ENCODE measurements around the gene LARGE1. TPM values are rescaled to one million over a fixed set of nuclear protein-coding genes. Genes with fewer than 3 reads are reported as not detected.
A peak's percentile ranks its signal among the peaks of the same experiment; 100 is the strongest.

The LARGE1 gene
- polyA plus RNA-seq, 1 donor from 2014 or later = 1.4 TPM

GRCh38 chr22:33324228-33324627 lies 596.0 kb downstream of the LARGE1 start:
- Mint-ChIP-seq H3K4me1 (peaks cover 24 to 45% (median 32%) of the 10 kb centered on the region in 3 donors), H3K36me3 (peaks cover 4% of the 10 kb centered on the region), H3K27ac (peak overlapping the region in 1 of 3 donors; percentile 71), H3K27me3 (no peaks in the 10 kb centered on the region), H3K9me3 (no peaks in the 10 kb centered on the region), H3K4me3 (no peak overlapping the region)

- Mint-ChIP-seq H3K27ac (no peak overlapping the region), H3K36me3 (peaks cover 7% of the 10 kb centered on the region), H3K4me1 (peaks cover 29 to 43% (median 36%) of the 10 kb centered on the region in 3 donors), H3K27me3 (no peaks in the 10 kb centered on the region), H3K4me3 (peak overlapping the region in 1 of 4 donors; percentile 55), H3K9me3 (no peaks in the 10 kb centered on the region)
Observed at GRCh38 chr22:33321466-33321865, 598.8 kb downstream of the LARGE1 start.

- Mint-ChIP-seq H3K27ac (peak overlapping the region in 1 of 3 donors; percentile 57), H3K9me3 (no peaks in the 10 kb centered on the region), H3K4me3 (peak overlapping the region in 1 of 4 donors; percentile 22), H3K4me1 (peaks cover 8 to 15% (median 13%) of the 10 kb centered on the region in 3 donors), H3K36me3 (peaks cover 6% of the 10 kb centered on the region), H3K27me3 (peaks cover 3% of the 10 kb centered on the region)
Observed at GRCh38 chr22:33315954-33316353, 604.3 kb downstream of the LARGE1 start.

- Mint-ChIP-seq H3K4me3 (no peak overlapping the region), H3K4me1 (peaks cover 6 to 10% (median 8%) of the 10 kb centered on the region in 3 donors), H3K27me3 (peaks cover 3% of the 10 kb centered on the region), H3K27ac (no peak overlapping the region), H3K9me3 (no peaks in the 10 kb centered on the region), H3K36me3 (peaks cover 6% of the 10 kb centered on the region)
Observed at GRCh38 chr22:33315117-33315516, 605.2 kb downstream of the LARGE1 start.

- Mint-ChIP-seq H3K4me3 (no peak overlapping the region), H3K36me3 (peaks cover 8% of the 10 kb centered on the region), H3K27me3 (peaks cover 3% of the 10 kb centered on the region), H3K9me3 (no peaks in the 10 kb centered on the region), H3K27ac (peak overlapping the region in 1 of 3 donors; percentile 48), H3K4me1 (peaks cover 5 to 9% (median 8%) of the 10 kb centered on the region in 3 donors)
Observed at GRCh38 chr22:33314316-33314715, 606.0 kb downstream of the LARGE1 start.

GRCh38 chr22:33303099-33303498 lies 617.2 kb downstream of the LARGE1 start:
- Mint-ChIP-seq H3K9me3 (no peaks in the 10 kb centered on the region), H3K4me1 (peaks cover 35 to 40% (median 36%) of the 10 kb centered on the region in 3 donors), H3K27me3 (no peaks in the 10 kb centered on the region), H3K4me3 (peak overlapping the region in 1 of 4 donors; percentile 68), H3K36me3 (peaks cover 2% of the 10 kb centered on the region), H3K27ac (no peak overlapping the region)

GRCh38 chr22:33302549-33302948 lies 617.7 kb downstream of the LARGE1 start:
- Mint-ChIP-seq H3K27ac (peak overlapping the region in 2 of 3 donors; percentile 22 to 88), H3K9me3 (no peaks in the 10 kb centered on the region), H3K4me3 (peak overlapping the region in 3 of 4 donors; percentile 16 to 76 (median 50)), H3K4me1 (peaks cover 35 to 43% (median 38%) of the 10 kb centered on the region in 3 donors), H3K27me3 (no peaks in the 10 kb centered on the region), H3K36me3 (peaks cover 2% of the 10 kb centered on the region)

GRCh38 chr22:33302049-33302545 lies 618.2 kb downstream of the LARGE1 start:
- H3K36me3 Mint-ChIP-seq = peaks cover 2% of the 10 kb centered on the region
- no peaks in the 10 kb centered on the region for H3K27me3 Mint-ChIP-seq
- H3K4me3 Mint-ChIP-seq = peak overlapping the region; percentile 16 to 76 (median 60)
- H3K9me3 Mint-ChIP-seq = no peaks in the 10 kb centered on the region
- H3K27ac Mint-ChIP-seq = peak overlapping the region in 2 of 3 donors; percentile 22 to 88
- peaks cover 35 to 43% (median 38%) of the 10 kb centered on the region in 3 donors for H3K4me1 Mint-ChIP-seq

- Mint-ChIP-seq H3K4me3 (peak overlapping the region in 3 of 4 donors; percentile 4 to 76 (median 60)), H3K27ac (peak overlapping the region; percentile 30 to 86 (median 69))
Observed at GRCh38 chr22:33300165-33300564, 620.1 kb downstream of the LARGE1 start.

GRCh38 chr22:33299245-33299956 lies 620.9 kb downstream of the LARGE1 start:
- peaks cover 4% of the 10 kb centered on the region for H3K36me3 Mint-ChIP-seq
- peak overlapping the region; percentile 30 to 86 (median 69) for H3K27ac Mint-ChIP-seq
- H3K27me3 Mint-ChIP-seq = no peaks in the 10 kb centered on the region
- H3K4me3 Mint-ChIP-seq = peak overlapping the region in 3 of 4 donors; percentile 4 to 80 (median 76)
- no peaks in the 10 kb centered on the region for H3K9me3 Mint-ChIP-seq
- peaks cover 35 to 43% (median 38%) of the 10 kb centered on the region in 3 donors for H3K4me1 Mint-ChIP-seq

More at GRCh38 chr22:33300165-33300564, 620.1 kb downstream of the LARGE1 start:
- Mint-ChIP-seq H3K27me3 (no peaks in the 10 kb centered on the region), H3K9me3 (no peaks in the 10 kb centered on the region), H3K36me3 (peaks cover 4% of the 10 kb centered on the region), H3K4me1 (peaks cover 35 to 43% (median 38%) of the 10 kb centered on the region in 3 donors)

GRCh38 chr22:33296941-33297340 lies 623.3 kb downstream of the LARGE1 start:
- Mint-ChIP-seq H3K27ac (peak overlapping the region in 1 of 3 donors; percentile 35), H3K9me3 (no peaks in the 10 kb centered on the region), H3K27me3 (no peaks in the 10 kb centered on the region), H3K36me3 (peaks cover 8% of the 10 kb centered on the region), H3K4me1 (peaks cover 24 to 32% (median 29%) of the 10 kb centered on the region in 3 donors), H3K4me3 (no peak overlapping the region)

- Mint-ChIP-seq H3K27me3 (no peaks in the 10 kb centered on the region), H3K36me3 (peaks cover 9% of the 10 kb centered on the region), H3K4me3 (no peak overlapping the region), H3K9me3 (no peaks in the 10 kb centered on the region), H3K4me1 (peaks cover 5 to 11% (median 9%) of the 10 kb centered on the region in 3 donors), H3K27ac (no peak overlapping the region)
Observed at GRCh38 chr22:33288078-33288477, 632.2 kb downstream of the LARGE1 start.

- peaks cover 2% of the 10 kb centered on the region for H3K36me3 Mint-ChIP-seq
- peaks cover 0 to 3% (median 0%) of the 10 kb centered on the region in 3 donors for H3K9me3 Mint-ChIP-seq
Observed at GRCh38 chr22:33275073-33275443, 645.2 kb downstream of the LARGE1 start.

GRCh38 chr22:33274214-33275072 lies 645.8 kb downstream of the LARGE1 start:
- Mint-ChIP-seq H3K4me3 (peak overlapping the region in 3 of 4 donors; percentile 15 to 86 (median 68)), H3K27ac (peak overlapping the region; percentile 33 to 95 (median 63)), H3K36me3 (peaks cover 2% of the 10 kb centered on the region), H3K9me3 (peaks cover 0 to 3% (median 0%) of the 10 kb centered on the region in 3 donors), H3K27me3 (no peaks in the 10 kb centered on the region), H3K4me1 (peaks cover 47 to 60% (median 52%) of the 10 kb centered on the region in 3 donors)

More at GRCh38 chr22:33275073-33275443, 645.2 kb downstream of the LARGE1 start:
- peaks cover 45 to 57% (median 49%) of the 10 kb centered on the region in 3 donors for H3K4me1 Mint-ChIP-seq
- peak overlapping the region in 1 of 4 donors; percentile 69 for H3K4me3 Mint-ChIP-seq
- no peaks in the 10 kb centered on the region for H3K27me3 Mint-ChIP-seq
- H3K27ac Mint-ChIP-seq = no peak overlapping the region

Measured in IgD-negative memory B cell (primary cell).